GM20431 (cell line): Measurements from ENCODE around the gene ST8SIA6.

Experiments
- in situ Hi-C: fragments of 300-500 bp; cut with MseI, MboI; formaldehyde crosslinking; loops from one replicate; pipeline ENCODE4 v1.15.0; 2020; ENCODE audit warnings: low sequenced_read_pairs; ENCODE audit not compliant: unreplicated experiment

The ST8SIA6 gene

DNA sequence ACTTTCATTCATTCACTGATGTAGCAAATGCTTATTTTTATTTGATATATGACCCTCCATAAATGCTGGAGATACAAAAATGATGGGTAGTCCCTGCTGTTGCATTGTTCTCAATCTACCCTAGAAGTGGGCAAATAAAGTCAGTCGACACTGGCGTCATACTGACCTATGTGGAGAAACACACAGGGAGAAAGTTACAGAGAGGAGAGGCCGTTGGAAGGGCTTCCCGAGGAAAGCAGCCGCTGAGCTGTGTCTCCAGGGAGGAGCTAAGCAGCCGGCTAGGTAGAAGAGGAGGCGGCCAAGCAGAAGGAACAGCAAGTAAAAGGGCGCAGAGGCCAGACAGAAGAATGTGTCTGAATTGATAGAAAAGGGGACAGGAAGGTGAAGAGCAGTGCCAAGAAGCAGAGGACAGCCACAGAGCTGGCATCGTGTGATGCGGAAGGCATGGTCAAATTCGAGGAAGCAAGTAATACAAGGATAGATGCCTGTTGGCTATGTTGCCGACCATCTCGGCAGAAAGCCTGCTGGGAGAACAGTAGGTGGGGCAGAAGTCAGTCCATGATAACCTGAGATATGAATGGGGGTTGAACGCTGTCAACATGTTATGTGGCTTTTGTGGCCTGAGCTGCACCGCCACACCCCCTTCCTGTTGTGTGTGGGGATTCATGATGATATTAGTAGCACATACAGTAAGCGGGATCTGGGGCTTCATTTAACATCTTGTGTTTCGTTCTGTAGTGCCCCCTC is 25.9 kb downstream of the ST8SIA6 start:
- in situ Hi-C loops, result loop anchor here (25.0 kb wide), 1 partner anchor 591 kb away; no protein-coding TSS in a partner anchor

DNA sequence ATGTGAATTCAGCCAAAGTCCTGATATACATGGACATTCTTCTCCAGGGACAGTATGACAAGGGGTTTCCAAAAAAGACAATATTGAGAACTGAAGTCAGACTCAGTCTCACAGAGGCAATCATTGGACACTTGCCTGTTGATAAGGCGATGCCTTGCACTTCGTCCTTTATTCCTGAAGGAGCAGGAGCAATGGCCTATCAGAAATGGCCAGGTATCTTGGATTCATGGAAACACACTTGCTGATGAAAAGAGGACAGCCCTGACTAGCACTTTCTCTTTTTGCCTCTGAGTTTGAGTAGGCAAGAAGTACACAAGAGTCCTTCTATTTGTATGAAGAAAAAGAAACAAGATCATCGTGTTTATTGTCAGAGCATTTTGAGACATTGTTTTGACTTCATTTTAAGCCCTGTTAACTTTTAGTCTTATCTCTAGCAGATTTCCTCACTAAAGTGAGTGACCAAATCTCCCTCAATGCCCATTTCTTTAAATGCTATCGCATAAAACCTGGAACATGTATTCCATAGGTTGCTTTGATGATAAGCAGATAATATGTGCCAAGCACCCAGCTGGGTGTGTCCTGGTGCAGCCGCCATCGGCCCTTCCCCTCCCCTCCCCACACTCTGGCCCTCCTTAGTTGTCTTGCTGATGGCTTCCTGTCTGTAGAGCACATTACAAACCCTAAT is 26.6 kb downstream of the ST8SIA6 start:
- in situ Hi-C loops, result loop anchor here (25.0 kb wide), 1 partner anchor 591 kb away; no protein-coding TSS in a partner anchor

DNA sequence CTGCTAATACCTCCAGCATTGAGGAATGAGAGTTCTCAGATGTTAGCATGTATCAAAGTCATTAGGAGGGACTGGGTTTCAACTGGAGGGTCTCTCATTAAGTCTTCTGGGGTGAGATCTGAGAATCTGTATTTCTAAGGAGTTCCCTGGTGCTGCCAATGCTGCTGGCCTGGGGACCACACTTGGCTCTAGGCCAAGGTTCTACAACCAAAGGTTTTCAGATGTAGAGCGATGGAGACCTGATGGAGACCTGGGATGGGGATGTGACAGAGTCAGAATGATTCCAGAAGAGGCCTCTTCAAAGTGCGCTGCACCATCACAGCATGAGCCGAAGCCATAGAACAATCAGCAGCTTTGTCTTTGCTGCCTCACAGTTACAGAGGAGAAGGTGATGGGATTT is 27.2 kb downstream of the ST8SIA6 start:
- in situ Hi-C loops, result loop anchor here (25.0 kb wide), 1 partner anchor 590 kb away; no protein-coding TSS in a partner anchor

DNA sequence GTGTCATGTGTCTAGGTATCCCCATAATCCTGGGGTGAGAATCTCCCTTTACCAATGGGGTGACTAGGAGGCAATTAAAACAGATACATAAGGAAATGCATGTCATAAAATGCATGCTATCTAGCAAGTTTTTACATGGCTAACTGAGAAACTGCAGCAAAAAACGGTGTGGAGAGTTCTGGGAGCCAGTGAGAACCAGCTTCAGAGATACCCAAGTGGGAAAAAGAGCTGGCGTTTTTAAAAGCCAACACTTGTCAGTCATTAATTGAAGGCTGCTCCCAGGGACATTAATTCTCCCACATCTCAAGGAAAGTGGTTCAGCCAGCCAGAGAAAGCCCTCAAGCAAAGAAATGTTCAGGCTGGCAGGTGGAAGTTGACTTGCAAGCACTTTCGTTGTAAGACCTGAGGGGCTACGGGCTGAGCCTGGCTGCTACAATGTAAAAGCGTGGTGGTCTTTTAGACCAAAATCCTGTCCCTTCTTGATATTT is 28.1 kb downstream of the ST8SIA6 start:
- in situ Hi-C loops, result loop anchor here (25.0 kb wide), 1 partner anchor 589 kb away; no protein-coding TSS in a partner anchor

DNA sequence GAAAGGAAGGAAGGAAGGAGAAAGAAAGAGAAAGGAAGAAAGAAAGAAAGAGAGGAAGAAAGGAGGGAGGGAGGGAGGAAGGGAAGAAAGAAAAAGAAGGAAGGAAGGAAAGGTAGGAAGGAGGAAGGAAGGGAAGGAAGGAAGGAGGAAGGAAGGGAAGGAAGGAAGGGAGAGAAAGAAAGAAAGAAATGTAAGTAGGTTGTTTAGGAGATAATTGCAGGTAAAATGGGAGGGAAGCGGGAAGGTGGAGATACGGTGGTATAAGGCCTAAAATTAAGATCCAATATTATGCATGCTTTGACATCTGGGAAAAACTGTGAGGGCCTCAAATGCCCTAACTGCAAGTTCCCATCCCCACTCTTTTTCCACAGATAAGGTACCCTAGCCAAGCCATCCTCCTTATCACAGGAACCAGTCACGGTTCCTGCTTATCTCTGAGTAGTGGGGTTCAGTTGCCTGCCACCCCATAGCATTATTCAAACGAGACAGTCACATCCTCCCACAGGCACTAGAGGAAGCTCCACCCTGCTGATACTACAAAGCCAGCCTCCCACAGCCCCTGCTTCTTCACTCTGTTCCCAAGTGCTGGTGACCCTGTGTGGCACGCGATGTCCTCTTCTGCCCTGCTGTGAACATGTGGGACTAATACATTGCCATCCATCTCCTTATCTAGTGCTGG is 28.7 kb downstream of the ST8SIA6 start:
- in situ Hi-C loops, result loop anchor here (25.0 kb wide), 1 partner anchor 588 kb away; no protein-coding TSS in a partner anchor

DNA sequence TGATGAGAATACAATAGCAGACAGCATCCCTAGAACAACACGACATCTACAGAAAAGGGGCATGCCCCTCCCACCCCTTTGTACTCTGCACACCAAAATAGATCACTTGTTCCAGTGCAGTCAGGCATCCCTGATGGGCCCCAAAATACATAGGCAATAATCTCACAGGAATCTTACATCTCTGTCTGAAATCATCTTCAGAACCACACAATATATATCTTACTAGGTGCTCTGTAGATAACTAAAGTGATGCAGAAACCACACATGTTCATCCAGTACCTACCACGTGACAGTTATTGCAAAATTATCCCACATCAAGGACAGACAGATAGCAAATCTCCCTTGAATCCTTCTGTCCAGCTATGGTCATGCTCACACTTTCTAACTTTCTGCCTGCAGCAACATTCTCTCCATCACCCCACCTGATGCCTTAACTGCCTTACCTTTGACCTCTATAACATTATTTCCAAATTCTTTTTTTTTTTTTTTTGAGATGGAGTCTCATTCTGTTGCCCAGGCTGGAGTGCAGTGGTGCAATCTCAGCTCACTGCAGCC is 30.7 kb downstream of the ST8SIA6 start:
- in situ Hi-C loops, result no loop called here

DNA sequence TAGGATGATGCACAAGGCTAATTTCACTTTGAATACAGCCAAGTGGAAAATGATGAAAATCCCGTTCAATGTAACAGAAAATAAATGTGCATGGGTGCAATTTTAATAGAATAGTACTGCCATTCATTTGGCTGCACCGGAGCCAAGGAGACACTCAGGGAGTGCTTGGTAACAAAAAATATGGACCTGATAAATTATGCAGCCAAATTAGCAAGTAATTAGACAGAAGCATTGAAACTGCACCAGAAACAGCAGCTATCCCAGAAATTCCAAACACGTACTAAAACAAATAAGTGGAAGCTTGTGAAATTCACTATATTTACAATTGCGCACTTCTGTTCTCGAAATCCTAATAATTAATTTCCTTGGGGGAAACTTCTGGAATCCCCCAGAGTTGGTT is 31.5 kb downstream of the ST8SIA6 start:
- in situ Hi-C loops, result no loop called here

DNA sequence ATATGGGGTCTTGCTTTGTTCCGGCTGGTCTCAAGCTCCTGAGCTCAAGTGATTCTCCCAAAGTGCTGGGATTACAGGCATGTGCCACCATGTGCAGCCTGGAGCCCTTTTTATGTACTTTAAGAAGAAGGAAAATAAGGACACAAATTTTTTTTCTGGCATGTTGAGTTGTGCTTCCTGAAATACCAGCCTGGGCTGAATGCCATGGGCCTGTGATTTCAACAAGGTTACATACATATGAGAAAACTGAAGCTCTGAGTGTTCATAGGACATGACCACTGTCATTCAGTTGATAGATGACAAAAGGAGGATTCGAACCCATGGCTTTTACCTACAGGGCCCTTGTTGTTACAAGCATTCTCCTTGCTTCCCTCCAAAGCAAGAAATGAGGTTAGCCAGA is 36.1 kb downstream of the ST8SIA6 start:
- in situ Hi-C loops, result no loop called here

DNA sequence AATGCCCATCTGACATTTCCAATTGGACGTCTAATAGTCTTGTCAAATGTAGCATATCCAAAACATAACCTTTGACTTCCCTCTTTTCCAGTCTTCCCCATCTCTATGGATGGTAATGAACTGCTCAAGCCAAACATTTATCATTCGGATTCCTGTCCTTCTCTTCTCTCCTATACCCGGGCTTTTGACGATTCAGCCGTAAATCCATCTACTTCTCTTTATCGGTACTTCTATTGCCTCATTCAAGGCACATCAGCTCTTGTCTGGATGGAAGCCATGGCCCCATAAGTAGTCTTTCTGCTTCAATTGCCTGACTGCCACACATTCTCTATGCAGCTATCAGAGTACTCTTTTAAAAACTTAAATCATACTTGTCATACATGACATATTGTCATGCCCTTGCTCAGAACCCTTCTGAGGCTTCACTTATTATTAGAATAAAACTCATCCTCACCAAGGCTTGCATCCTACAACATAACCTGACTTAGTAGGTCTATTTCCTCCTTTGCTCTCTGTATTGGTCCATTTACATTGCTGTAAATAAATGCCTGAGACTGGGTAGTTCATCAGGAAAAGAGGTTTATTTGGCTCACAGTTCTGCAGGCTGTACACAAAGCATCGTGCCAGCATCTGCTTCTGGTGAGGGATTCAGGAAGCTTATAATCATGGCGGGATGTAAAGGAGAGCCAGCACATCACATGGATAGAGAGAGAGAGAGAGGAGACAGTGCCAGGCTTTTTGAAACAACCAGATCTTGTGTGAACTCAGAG is 37.8 kb downstream of the ST8SIA6 start:
- in situ Hi-C loops, result no loop called here

DNA sequence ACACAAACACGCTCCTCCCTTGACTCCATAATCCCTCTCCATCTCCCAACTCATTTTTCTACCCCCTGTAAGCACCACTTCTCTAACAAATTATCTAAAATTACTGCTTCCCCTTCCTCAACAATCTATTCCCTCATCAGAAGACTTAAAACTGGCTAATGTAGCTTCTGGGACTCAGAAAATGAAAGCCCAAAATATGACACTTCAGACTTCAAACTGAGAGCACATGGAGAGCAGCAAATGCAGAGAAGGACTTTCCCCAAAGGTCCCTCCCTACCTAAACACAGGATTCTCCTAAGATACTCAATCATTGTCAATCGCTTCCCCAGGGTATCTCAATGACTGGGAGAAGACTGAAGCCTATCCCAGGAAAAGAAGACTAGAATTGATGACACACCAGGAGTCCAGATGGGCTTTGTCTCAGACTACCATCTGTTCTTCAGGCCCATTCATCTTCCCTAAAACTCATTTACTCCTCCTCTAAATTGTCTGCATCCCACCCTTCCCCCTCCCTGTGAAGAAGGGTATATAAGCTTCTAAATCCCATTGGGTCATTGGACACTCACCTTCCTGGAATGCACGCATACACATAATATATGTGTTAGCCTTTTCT is 39.2 kb downstream of the ST8SIA6 start:
- in situ Hi-C loops, result no loop called here

DNA sequence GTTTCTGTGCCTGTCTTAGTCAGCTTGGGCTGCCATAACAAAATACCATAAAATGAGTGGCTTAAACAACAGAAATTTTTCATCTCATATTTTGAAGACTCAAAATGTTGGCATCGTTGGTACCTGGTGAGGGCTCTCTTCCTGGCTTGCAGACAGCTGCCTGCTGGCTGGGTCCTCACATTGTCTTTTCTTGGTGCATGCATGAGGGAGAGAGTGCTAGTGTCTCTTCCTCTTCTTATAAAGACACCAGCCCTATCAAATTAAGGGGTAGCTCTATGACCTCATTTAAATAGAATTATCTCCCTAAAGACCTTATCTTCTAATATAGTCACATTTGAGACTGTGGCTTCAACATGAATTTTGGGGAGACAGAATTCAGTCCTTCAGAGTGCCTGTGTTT is 39.9 kb downstream of the ST8SIA6 start:
- in situ Hi-C loops, result no loop called here

DNA sequence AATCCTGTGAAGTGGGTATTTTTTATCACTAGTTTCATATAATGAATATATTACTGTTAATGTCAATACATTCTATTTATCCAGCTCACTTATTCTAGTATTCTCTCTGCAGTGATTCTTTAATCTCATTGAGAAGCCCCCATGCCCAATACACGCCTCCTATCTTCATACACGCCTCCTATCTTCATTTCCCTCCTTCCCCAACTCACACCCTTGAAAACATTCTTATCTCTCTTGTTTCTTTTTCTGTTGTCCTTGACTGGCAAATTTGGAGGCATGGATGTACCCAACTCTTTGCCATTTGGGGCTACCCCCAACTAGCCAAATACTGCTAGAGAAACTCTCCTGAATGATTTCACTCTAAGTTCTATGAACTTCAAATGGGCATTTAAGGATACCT is 40.5 kb downstream of the ST8SIA6 start:
- in situ Hi-C loops, result no loop called here

DNA sequence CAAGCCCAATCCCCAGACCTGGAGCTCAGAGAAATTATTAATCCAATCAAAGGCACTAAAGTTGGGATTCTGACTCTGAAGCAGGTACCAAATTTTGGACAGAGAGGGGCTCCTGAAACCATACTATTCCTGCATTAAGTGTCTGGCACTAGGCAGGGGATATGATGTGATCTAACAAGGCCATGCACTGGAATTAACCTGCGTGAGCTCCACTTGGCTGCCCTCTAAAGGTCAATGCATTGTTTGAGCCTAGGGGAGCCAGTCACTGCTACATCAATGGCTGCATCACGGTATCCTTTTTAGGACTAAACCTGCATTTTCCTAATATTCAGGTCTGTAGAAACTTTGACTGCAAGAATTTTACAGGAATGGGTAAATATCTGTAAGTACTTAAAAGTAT is 42.1 kb downstream of the ST8SIA6 start:
- in situ Hi-C loops, result no loop called here

DNA sequence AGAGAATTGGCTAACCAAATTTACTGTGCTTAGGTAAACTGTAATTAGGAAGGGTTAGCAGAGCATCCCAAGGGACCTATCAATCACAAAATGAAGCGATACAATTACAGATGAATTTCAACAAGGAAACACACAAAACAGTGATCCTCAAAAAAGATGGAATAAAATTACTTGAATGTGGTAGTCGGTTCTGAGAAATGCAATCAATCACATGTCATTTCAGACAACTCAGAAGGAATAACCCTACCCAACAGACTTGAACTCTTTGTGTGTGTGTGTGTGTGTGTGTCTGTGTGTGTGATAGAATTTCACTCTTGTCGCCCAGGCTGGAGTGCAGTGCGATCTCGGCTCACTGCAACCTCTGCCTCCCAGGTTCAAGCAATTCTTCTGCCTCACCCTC is 43.5 kb downstream of the ST8SIA6 start:
- in situ Hi-C loops, result no loop called here

DNA sequence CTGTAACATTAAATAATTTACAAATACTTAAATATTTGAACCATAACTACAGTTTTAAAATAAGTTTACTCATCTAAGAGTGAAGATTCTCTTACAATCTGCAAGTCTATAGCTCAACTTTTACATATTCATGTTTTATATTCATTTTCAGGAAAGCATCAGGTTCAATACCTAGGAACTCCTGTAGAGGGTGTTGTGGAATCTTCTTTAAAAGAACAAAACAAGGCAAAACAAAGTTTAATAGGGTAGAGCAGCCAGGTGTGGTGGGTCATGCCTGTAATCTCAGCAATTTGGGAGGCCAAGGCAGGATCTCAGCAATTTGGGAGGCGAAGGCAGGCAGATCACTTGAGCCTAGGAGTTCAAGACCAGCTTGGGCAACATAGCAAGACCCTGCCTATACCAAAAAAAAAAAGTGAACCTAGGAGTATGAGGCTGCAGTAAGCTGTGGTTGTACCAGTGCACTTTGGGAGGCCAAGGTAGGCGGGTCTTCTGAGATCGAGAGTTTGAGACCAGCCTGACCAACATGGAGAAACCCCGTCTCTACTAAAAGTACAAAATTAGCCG is 45.1 kb downstream of the ST8SIA6 start:
- in situ Hi-C loops, result no loop called here

DNA sequence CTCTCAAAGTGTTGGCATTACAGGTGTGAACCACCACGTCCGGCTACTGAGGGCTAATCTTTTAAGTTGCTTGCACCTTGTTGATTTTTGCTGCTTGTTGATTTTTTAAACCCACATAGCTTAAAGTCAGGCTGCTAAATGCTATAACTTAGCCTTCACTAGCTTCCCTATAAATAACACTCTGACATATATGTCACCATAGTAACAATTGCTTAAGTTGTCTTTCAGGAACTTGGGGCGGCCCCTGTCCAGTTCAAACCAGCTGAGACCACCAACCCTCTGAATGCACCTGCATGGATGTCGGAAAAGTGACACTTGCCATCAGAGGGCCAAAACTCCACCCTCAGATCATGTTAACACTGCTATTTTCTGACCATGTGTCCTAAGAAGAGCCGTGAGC is 47.3 kb downstream of the ST8SIA6 start:
- in situ Hi-C loops, result no loop called here

DNA sequence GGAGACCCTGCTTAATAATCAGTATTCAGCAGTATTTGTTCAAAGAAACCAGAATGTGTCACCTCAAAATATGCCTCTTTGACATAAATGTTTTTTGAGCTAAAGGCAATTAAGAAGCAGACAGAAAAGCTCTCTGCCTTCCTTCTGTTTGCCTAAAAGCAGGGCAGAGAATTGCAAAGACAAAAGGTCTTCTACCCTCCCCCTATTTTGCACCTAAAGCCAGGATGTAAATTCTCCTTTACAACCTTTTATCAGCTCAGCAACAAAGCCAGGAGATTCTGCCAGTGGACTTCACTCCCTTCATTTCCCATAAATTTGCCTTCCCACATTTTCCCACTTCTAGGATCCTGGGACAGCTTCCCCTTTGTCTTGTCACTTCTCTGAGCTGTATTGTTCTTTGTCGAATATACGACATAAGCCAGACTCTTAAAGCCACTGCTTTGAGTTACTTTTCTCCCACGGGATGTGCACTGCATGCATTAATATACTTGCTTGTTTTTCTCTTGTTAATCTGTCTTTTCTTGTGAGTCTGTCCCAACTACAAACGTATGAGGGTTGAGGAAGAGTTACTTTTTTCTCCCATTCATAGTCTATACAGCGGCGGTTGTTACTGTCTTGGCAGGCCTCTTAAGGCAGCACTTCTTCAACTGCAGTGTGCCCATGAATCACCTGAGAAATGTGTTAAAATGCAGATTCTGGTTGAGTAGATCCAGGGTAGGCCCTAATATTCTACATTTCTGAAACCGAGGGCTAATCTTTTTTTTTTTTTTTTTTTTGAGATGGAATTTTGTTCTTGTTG is 48.2 kb downstream of the ST8SIA6 start:
- in situ Hi-C loops, result no loop called here

DNA sequence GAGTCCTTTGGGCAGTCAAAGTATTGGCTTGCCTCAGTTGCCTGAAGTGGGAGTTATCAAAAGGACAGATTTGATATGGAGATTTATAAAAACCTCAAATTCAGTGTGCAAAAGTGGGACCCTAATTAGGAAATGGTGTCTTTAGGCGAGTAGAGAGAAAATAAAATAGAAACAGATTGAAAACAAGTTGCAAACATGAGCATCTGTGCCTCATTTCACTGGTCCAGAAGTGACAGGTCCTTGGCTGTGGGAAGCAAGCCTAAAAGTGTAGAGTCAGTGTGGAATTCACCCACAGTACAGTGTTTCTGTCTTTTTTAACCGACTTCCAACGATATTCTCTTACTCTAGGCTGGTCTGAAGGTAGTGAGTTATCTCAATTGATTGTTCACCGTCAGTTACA is 51.2 kb downstream of the ST8SIA6 start:
- in situ Hi-C loops, result no loop called here
